Measurements from ENCODE around the gene IWS1.

The IWS1 gene

DNA sequence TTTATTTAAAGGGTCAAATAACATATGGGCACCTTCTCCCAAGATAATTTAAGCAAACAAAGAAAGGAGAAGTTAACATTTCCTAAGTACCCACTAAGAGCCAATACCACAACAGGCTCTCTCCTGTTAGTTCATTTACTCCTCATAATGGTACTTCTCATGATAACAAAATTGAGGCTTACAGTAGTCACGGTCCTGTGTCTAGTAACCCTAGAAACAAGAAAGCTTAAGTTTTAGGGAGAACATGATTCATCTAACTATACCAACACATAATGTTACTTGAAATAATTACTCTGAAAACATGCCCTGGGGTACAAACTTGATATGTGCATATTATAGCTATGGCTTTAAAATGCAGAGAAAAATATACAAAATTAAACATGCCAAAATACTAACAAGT lies 19.8 kb downstream of the IWS1 start:
- no peak for DNase-seq (ENCODE audit: low spot score in 2 of 2)
- no peak overlapping the region for H3K27ac Mint-ChIP-seq
- H3K4me3 Mint-ChIP-seq, result no peak overlapping the region
- no peaks in the 10 kb centered on the region for H3K9me3 Mint-ChIP-seq
- H3K36me3 Mint-ChIP-seq, result peaks cover 59% of the 10 kb centered on the region
- H3K4me1 Mint-ChIP-seq, result peaks cover 23% of the 10 kb centered on the region
- ATAC-seq, result peak; percentile 48

DNA sequence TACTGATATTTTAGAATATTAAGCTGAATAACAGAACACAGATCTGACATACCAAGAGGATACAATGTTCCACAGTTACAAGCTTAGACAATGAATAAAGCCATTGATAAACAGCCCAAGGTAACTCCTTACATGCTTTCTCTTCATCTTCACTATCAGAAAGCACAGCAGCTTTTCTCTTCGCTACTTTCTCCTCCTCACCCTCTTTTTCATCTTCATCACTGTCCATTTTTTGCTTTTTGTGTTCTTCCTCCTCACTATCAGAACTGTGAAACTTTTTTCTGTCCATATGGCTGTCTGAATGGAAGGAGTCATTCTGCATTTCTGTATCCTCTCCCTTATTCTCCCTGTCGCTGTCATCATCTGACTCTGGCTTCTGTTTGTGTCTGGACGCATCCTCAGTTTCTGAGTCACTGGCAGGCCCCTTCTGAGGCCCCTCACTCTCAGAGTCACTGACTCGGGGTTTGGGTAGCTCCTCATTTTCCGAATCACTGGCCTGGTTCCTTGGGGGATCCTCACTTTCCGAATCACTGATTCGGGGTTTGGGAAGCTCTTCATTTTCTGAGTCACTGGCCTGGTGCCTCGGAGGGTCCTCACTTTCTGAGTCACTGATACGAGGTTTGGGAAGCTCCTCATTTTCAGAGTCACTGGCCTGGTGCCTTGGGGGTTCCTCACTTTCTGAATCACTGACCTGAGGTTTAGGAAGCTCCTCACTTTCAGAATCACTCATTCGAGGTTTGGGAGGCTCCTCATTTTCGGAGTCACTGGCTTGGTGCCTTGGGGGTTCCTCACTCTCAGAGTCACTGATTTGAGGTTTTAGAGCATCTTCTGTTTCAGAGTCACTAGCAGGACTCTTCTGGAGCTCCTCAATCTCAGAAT lies 21.5 kb downstream of the IWS1 start:
- Mint-ChIP-seq H3K36me3 (peaks cover 74% of the 10 kb centered on the region), H3K4me1 (peaks cover 14% of the 10 kb centered on the region), H3K9me3 (no peaks in the 10 kb centered on the region), H3K27ac (peak overlapping the region; percentile 57), H3K4me3 (no peak overlapping the region)
- ATAC-seq, result peak; percentile 21
- no peak for DNase-seq (ENCODE audit: low spot score in 2 of 2)

GRCh38 chr2:127503491-127503890 lies 22.8 kb downstream of the IWS1 start:
- Mint-ChIP-seq H3K4me1 (peaks cover 8% of the 10 kb centered on the region), H3K27ac (peak overlapping the region; percentile 57), H3K9me3 (no peaks in the 10 kb centered on the region), H3K4me3 (no peak overlapping the region), H3K36me3 (peaks cover 84% of the 10 kb centered on the region)
- DNase-seq (ENCODE audit: low spot score in 2 of 2) (no peak), ATAC-seq (no peak)

- Mint-ChIP-seq H3K36me3 (peaks cover 100% of the 10 kb centered on the region), H3K9me3 (no peaks in the 10 kb centered on the region), H3K4me1 (no peaks in the 10 kb centered on the region), H3K4me3 (no peak overlapping the region), H3K27ac (peak overlapping the region; percentile 10)
- no peak for ATAC-seq
- no peak for DNase-seq (ENCODE audit: low spot score in 2 of 2)
These were observed 27.9 kb downstream of the IWS1 start for GRCh38 chr2:127498386-127498785.

DNA sequence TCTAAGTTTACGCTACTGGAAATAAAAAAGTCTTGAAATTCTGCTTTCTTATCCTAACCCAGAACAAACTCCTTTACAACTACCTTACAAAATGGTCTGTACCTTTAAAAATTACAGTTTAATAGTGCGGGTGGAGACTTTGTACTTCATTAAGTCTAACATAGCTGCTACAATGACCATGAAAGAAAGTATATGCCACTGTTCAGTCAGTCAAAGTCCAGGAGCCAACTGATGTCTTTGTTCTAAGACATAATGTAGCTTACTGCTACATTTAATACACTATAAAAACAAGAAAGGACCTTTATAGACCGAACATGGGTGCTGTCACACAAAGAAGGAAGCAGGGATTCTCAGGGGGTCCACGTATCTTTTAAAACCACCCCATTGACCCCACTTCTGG lies 36.0 kb downstream of the IWS1 start:
- Mint-ChIP-seq H3K36me3 (peaks cover 100% of the 10 kb centered on the region), H3K4me1 (peaks cover 32% of the 10 kb centered on the region), H3K27ac (no peak overlapping the region), H3K4me3 (no peak overlapping the region), H3K9me3 (no peaks in the 10 kb centered on the region)
- no peak for ATAC-seq
- DNase-seq (ENCODE audit: low spot score in 2 of 2), result no peak

- no peak for DNase-seq (ENCODE audit: low spot score in 2 of 2)
- H3K4me3 Mint-ChIP-seq, result peak overlapping the region; percentile 27
- H3K9me3 Mint-ChIP-seq, result no peaks in the 10 kb centered on the region
- peaks cover 40% of the 10 kb centered on the region for H3K4me1 Mint-ChIP-seq
- peak; percentile 52 for ATAC-seq
- H3K27ac Mint-ChIP-seq, result peak overlapping the region; percentile 41
- H3K36me3 Mint-ChIP-seq, result peaks cover 100% of the 10 kb centered on the region
These were observed 39.8 kb downstream of the IWS1 start for GRCh38 chr2:127486247-127487058.

DNA sequence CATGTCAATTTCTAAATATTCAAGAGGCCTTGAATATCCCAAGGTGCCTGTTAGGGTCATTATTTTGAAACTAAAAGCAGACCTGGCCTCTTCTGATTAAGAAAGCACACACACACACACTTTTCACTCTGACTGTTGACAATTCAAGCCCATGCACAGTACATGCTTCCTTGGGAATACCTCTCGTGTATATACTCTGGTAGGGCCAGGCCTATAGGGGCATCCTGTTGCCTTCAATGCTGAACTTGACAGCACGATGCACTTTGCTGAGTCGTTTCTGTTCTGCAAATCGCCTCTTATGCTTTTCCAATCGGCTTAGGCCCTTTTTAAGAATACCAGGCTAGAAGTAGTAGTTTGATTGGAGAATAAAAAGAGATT lies 40.6 kb downstream of the IWS1 start:
- peak overlapping the region; percentile 27 for H3K4me3 Mint-ChIP-seq
- no peaks in the 10 kb centered on the region for H3K9me3 Mint-ChIP-seq
- DNase-seq (ENCODE audit: low spot score in 2 of 2) (no peak), ATAC-seq (peak; percentile 85)
- peaks cover 40% of the 10 kb centered on the region for H3K4me1 Mint-ChIP-seq
- peak overlapping the region; percentile 41 for H3K27ac Mint-ChIP-seq
- H3K36me3 Mint-ChIP-seq, result peaks cover 100% of the 10 kb centered on the region

DNA sequence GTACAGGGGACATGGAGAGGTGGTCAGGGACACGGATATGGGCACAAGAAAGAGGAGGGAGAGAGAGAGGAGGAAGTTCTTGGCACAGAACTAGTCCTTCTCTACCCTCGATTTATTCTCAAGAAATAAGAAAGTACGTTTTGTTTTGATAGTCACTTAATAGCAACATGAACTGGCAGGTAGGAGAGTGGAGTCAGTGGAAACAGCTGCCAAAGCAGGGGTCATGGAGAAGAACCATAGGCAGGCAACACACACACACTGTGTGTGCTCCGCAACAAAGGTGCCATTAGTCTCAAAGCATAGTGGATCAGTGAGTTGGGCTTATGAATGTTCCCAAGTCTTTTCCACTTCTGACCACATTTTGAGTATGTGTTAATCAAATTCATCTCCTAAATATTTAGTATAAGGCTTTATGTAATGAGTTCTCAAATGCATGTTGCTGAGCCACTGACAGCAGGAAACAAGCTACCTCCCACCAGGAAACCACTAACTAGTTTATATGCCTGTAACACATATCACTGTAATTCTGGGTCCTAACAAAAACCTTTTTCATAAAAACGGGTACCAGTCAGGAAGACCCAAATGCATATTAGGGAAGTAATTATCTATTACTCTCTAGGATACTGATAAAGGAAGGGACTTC lies 41.1 kb downstream of the IWS1 start:
- Mint-ChIP-seq H3K27ac (peak overlapping the region; percentile 41), H3K4me3 (peak overlapping the region; percentile 27), H3K36me3 (peaks cover 100% of the 10 kb centered on the region), H3K9me3 (no peaks in the 10 kb centered on the region), H3K4me1 (peaks cover 40% of the 10 kb centered on the region)
- DNase-seq (ENCODE audit: low spot score in 2 of 2) (no peak), ATAC-seq (peak; percentile 67)

GRCh38 chr2:127482031-127482430 lies 44.3 kb downstream of the IWS1 start:
- Mint-ChIP-seq H3K4me1 (peaks cover 25% of the 10 kb centered on the region), H3K36me3 (peaks cover 76% of the 10 kb centered on the region), H3K9me3 (no peaks in the 10 kb centered on the region), H3K4me3 (no peak overlapping the region), H3K27ac (no peak overlapping the region)
- ATAC-seq (no peak), DNase-seq (ENCODE audit: low spot score in 2 of 2) (no peak)

DNA sequence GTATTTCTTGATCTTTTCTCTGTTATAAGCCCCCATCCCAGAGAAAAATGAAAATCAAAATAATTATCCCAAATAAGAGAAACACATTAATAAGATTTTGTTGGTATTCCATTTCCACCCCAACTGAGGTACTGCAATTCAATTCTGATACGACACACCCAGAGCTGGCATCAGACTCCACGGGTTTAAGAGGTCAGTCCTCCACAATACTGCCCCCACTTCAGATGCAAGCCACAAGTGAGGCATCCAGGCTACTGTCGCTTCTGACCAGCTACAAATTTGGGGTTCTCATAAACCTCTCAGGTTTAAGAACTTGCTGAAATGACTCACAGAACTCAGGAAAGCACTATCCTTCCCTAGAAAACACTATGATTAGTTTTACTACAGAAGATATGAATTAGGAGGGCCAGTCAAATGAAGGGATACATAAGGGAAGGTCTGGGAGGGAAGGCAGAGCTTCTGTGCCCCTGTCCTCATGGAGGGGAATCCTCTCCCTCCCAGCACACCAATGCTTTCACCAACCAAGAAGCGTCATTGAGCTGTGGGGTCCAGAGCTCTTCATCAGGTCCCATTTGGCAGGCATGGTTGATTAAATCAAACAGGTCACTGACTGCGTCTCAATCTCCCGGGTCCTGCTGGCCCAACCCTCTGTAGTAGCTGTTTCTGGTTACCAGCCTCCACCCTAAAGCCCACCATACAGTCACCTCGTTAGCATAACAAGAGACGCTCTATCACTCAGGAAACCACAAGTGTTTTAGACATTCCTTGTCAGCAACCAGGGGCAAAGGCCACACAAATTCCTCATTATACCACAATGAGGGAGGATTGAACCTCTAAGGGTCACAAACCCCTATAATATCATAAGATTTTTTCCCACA lies 46.2 kb downstream of the IWS1 start:
- no peak overlapping the region for H3K4me3 Mint-ChIP-seq
- peaks cover 5% of the 10 kb centered on the region for H3K9me3 Mint-ChIP-seq
- H3K27ac Mint-ChIP-seq, result peak overlapping the region; percentile 42
- ATAC-seq, result no peak
- H3K4me1 Mint-ChIP-seq, result peaks cover 6% of the 10 kb centered on the region
- no peak for DNase-seq (ENCODE audit: low spot score in 2 of 2)
- H3K36me3 Mint-ChIP-seq, result peaks cover 57% of the 10 kb centered on the region

DNA sequence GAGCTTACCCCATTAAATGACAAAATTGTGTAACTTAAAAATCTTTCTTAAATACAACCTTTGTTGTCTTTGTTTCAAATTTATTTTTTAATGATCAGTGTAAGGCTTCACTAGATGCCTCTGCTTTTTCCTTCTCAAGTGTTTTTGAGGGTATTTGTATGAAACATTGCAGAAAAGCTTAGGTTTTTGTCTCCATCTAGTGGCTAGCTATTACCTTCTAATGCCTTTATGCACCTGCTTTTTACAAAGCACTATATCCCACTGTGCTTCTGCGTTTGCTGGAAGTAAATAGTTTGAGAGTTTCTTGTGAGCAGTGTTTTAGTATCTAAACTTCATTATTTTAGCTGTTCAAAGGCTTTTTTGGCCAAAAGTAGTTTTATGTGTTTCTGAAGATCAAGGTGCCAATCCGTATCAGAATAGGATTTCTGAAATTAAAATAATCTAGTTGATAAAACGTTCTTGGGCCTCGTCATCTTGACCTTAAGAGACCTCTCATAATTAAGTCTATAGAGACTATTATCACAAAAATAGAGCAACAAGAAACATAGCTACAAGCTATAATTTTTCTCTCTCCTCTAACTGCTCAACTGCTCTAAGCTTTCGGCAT lies 47.0 kb downstream of the IWS1 start:
- peaks cover 49% of the 10 kb centered on the region for H3K36me3 Mint-ChIP-seq
- H3K4me1 Mint-ChIP-seq, result no peaks in the 10 kb centered on the region
- H3K27ac Mint-ChIP-seq, result no peak overlapping the region
- H3K4me3 Mint-ChIP-seq, result no peak overlapping the region
- H3K9me3 Mint-ChIP-seq, result peaks cover 5% of the 10 kb centered on the region
- ATAC-seq (peak; percentile 64), DNase-seq (ENCODE audit: low spot score in 2 of 2) (no peak)

DNA sequence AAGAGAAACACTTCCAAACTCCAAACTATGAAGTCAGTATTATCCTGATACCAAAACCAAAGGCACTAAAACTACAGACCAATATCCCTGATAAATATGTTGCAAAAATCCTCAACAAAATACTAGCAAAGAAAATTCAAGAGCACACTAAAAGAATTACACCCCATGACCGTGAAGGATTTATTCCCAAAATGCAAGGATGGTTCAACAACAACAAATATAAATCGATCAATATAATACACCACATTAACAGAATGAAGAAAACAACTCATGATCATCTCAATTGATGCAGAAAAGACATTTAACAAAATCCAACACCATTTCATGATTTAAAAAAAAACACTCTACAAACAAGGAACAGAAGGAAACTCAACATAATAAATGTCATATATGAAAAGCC lies 50.5 kb downstream of the IWS1 start:
- no peak for ATAC-seq
- no peak overlapping the region for H3K27ac Mint-ChIP-seq

DNA sequence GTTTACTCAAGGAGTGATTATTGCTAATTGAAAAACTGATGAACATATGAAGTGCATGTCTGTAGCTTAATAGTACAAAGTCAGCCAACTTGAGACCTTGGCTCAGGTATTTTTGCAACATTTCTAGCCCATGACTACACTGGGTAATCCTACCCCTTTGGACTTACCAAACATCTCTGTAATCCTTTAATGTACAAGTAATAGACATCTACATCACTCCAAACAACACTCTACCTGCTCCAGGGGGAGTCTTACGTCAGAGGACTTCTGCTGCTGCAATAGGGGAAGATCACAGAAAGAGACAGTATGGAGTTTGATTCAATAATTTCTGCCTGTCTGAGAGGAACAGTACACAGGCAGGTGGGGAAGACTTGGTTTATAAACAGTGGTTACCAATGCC lies 54.0 kb downstream of the IWS1 start:
- Mint-ChIP-seq H3K4me3 (no peak overlapping the region), H3K4me1 (no peaks in the 10 kb centered on the region), H3K36me3 (no peaks in the 10 kb centered on the region), H3K27ac (no peak overlapping the region), H3K9me3 (peaks cover 5% of the 10 kb centered on the region)
- ATAC-seq (no peak), DNase-seq (ENCODE audit: low spot score in 2 of 2) (no peak)

More for the DNA sequence above, 50.5 kb downstream of the IWS1 start:
- Mint-ChIP-seq H3K9me3 (peaks cover 5% of the 10 kb centered on the region), H3K4me3 (no peak overlapping the region), H3K4me1 (no peaks in the 10 kb centered on the region), H3K36me3 (peaks cover 14% of the 10 kb centered on the region)
- no peak for DNase-seq (ENCODE audit: low spot score in 2 of 2)

GRCh38 chr2:127471286-127471988 lies 54.9 kb downstream of the IWS1 start:
- Mint-ChIP-seq H3K9me3 (peaks cover 5% of the 10 kb centered on the region), H3K36me3 (no peaks in the 10 kb centered on the region), H3K4me1 (no peaks in the 10 kb centered on the region), H3K4me3 (no peak overlapping the region), H3K27ac (no peak overlapping the region)
- DNase-seq (ENCODE audit: low spot score in 2 of 2) (peak in 1 of 2 donors; percentile 32), ATAC-seq (no peak)

All from stimulated activated effector memory CD8-positive, alpha-beta T cell treated with anti-CD3 and anti-CD28 coated beads, Interleukin-12 subunit alpha, Interleukin-12 subunit beta, amount 100 ng/mL, for 72 hours (primary cell).